ENCODE measurements around the gene RGS16. TPM values are rescaled to one million over a fixed set of nuclear protein-coding genes. Genes with fewer than 3 reads are reported as not detected.

RGS16 gene
- total RNA-seq, 2 experiments from 2014 or later = 1.8 to 39.9 TPM

DNA sequence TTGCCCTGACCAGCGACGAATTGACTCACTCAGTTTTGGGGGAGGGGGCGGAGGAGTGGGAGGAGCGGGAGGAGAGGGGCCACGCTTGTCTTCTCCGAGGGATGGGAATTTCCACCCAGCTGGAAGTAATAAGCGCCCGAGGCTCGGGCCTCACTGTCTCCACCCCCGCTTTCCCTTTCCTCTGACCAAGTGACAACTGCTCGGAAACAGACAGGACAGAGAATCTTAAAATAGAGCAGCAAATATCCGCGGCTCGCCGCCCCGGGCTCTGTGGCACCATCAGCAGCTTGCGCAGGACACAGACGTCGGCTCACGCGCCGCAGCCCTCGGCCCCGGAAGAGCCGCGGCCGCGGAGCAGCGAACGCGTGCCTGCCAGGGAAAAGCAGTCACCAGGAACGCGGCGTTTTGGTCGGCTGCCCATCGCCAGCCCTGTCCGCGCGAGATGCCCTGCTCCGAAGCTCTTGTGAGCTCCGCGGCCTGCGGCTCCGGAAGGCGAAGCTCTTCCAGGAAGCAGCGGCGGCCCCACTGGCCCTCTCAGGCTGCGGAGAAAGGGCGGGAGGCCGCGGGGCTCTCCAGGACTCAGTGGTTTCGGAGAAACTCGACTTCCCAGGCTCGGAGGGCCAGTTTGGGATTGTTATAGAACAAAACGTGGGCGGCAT is 10.7 kb upstream of the RGS16 start:
- DNase-seq (peak; percentile 65), ATAC-seq (peak; percentile 38)
- Mint-ChIP-seq H3K27ac (peak overlapping the region; percentile 44), H3K4me1 (peaks cover 47% of the 10 kb centered on the region), H3K36me3 (peaks cover 5% of the 10 kb centered on the region), H3K9me3 (ENCODE audit: low read depth) (no peaks in the 10 kb centered on the region), H3K4me3 (peak overlapping the region; percentile 57), H3K27me3 (peaks cover 80% of the 10 kb centered on the region)
- CTCF ChIA-PET = interaction anchor here (1.0 to 10.1 kb wide), 8 partner anchors 9 to 530 kb away, joined by 3 to 148 read pairs (median 10); partner anchors contain the start of genes RGS16 and RNASEL

DNA sequence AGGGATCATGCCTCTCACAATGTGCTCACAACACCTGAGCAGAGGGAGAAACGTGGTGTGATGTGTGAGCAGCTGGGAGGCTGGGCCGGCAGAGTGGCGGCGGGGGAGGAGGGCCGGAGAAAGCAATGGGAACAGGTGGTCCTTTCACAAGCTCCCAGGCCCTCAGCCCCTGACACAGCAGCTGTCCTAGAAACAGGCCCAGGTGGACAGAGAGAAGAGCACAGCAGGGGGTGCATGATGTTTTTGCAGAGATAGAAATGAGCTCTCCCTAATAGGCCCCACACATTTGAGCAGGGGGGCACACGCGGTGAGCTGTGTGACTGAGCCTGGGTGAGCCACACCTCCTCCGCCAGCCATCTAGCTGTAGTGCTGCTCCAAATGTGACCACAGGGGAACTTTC is 7.6 kb upstream of the RGS16 start:
- Mint-ChIP-seq H3K27ac (no peak overlapping the region), H3K27me3 (peaks cover 78% of the 10 kb centered on the region), H3K4me1 (peaks cover 52% of the 10 kb centered on the region), H3K4me3 (no peak overlapping the region), H3K9me3 (ENCODE audit: low read depth) (no peaks in the 10 kb centered on the region), H3K36me3 (peaks cover 2% of the 10 kb centered on the region)
- DNase-seq (no peak), ATAC-seq (no peak)
- CTCF ChIA-PET = interaction anchor here (0.9 to 10.1 kb wide), 5 partner anchors 9 to 173 kb away, joined by 3 to 148 read pairs (median 3); partner anchors contain the start of genes RGS16 and RNASEL

DNA sequence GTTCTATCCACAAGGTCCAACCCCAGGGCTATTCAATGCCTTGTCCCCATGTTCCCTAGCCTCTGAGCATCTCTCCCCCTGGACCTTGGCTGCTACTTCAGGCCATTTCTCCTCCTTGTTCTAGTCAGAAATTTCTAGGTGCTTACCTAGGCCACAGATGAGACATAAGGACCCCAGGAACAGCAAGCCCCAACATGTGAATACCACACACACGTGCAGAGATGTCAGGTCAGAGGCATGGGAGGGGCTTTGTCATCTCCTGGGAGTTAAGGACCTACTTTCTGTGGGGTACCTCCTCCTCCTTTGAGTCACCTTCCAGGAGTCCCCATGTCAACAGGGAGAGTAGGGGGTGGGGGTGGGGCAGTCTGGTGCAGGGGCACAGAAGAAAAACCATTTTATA is 7.1 kb upstream of the RGS16 start:
- Mint-ChIP-seq H3K4me1 (peaks cover 48% of the 10 kb centered on the region), H3K4me3 (no peak overlapping the region), H3K27me3 (peaks cover 78% of the 10 kb centered on the region), H3K36me3 (peaks cover 2% of the 10 kb centered on the region), H3K27ac (no peak overlapping the region), H3K9me3 (ENCODE audit: low read depth) (no peaks in the 10 kb centered on the region)
- ATAC-seq (no peak), DNase-seq (no peak)
- CTCF ChIA-PET = interaction anchor here (0.9 to 10.1 kb wide), 6 partner anchors 9 to 173 kb away, joined by 3 to 148 read pairs (median 4); partner anchors contain the start of genes RGS16 and RNASEL

DNA sequence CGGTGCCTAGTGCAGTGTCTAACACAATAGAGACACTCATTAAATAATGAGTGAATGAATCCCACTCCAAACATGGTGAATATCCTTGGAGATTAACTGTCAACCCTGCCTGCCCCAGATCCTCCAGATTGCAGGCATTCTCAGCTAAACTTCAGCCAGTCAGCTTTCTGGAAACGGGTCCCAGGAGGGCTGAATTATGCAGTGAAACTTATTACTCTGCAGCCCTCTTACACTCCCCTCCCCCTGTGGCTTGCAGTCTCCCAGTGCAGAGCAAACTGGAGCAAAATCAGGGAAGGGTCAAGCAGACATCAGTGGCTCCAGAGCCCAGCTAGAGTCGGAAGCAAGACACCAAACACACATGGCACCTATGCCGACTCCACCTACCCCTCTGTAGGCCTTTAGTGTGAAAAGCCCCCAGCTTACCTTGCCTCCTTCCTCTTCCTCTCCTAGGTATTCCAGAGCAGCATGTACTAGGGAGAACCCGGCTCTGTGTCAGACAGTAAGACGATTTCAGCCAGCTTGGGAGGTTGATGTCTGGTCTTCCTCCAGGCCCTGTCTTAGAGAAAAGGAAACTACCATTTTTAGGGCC is 6.5 kb upstream of the RGS16 start:
- DNase-seq (no peak), ATAC-seq (no peak)
- CTCF ChIA-PET = interaction anchor here (0.7 to 1.3 kb wide), 4 partner anchors 12 to 182 kb away, joined by 3 to 5 read pairs (median 4); partner anchors contain the start of gene RNASEL
- H3K9me3 Mint-ChIP-seq (ENCODE audit: low read depth) = no peaks in the 10 kb centered on the region
- H3K4me1 Mint-ChIP-seq = peaks cover 42% of the 10 kb centered on the region
- peaks cover 79% of the 10 kb centered on the region for H3K27me3 Mint-ChIP-seq
- no peaks in the 10 kb centered on the region for H3K36me3 Mint-ChIP-seq
- no peak overlapping the region for H3K27ac Mint-ChIP-seq
- H3K4me3 Mint-ChIP-seq = no peak overlapping the region

DNA sequence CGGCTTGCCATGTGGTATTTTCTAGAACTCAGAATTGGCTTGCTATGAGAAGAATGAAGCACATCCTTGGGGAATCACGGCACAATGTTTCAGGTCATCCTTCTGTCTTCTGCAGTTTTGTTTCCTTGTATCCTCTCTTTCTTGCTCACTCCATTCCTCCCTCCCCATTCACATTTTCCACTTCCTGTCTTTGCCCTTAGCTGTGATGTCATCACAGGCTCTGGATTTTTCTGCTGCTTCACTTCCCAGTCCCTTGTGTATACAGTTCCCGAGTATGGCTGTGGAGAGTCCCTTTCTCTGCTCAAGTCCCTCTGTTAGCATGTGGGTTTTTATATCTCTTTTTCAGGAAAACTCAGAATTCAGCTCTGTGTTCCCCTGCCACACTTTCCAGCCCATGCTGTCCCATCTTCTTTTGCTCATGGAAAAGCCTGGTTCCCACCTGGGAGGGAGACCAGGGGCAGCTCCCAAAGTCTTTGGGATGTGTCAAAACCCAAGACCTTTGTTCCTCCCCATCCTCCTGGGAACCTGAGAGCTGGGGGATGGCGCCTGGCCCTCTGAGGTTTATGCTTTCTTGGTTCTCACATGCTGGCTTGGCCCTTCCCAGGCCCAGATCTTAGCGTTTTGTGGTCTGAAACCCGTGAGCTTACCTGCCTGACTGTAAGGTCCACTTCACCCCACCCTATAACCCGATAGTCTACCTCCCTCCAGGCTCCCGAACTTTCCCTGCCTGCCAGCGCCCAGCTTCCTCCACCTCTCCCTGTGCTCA is 4.8 kb upstream of the RGS16 start:
- ATAC-seq = no peak
- no peak overlapping the region for H3K4me3 Mint-ChIP-seq
- CTCF ChIA-PET = interaction anchor here (0.8 to 1.4 kb wide), 2 partner anchors 174 to 176 kb away, joined by 3 to 4 read pairs; no protein-coding TSS in a partner anchor
- DNase-seq = no peak
- H3K27me3 Mint-ChIP-seq = peaks cover 80% of the 10 kb centered on the region
- H3K4me1 Mint-ChIP-seq = peaks cover 37% of the 10 kb centered on the region
- no peak overlapping the region for H3K27ac Mint-ChIP-seq
- no peaks in the 10 kb centered on the region for H3K9me3 Mint-ChIP-seq (ENCODE audit: low read depth)
- no peaks in the 10 kb centered on the region for H3K36me3 Mint-ChIP-seq

DNA sequence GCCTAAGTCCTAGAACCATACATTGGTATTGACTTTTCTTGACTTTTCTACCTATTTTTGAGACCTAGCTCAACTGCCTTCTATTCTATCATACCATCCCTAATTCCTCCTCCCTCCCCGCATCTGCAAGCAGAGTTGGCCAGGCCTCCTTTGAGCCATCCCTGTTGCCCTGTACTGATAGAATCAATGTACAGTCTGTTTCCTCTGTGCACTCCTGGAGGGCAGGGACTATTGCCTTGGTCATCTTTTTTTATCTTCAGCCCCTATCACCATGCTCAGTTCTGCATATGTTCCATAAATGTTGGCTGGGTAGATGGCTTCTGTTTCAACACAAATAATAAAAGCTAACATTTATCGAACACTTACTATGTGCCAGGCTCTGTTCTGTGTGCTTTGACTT is 4.0 kb upstream of the RGS16 start:
- DNase-seq = no peak
- Mint-ChIP-seq H3K27me3 (peaks cover 72% of the 10 kb centered on the region), H3K4me1 (peaks cover 32% of the 10 kb centered on the region), H3K27ac (no peak overlapping the region), H3K36me3 (no peaks in the 10 kb centered on the region), H3K4me3 (no peak overlapping the region), H3K9me3 (ENCODE audit: low read depth) (no peaks in the 10 kb centered on the region)
- CTCF ChIA-PET = interaction anchor here (0.8 to 1.4 kb wide), 4 partner anchors 9 to 176 kb away, joined by 3 to 4 read pairs (median 3); no protein-coding TSS in a partner anchor
- no peak for ATAC-seq

DNA sequence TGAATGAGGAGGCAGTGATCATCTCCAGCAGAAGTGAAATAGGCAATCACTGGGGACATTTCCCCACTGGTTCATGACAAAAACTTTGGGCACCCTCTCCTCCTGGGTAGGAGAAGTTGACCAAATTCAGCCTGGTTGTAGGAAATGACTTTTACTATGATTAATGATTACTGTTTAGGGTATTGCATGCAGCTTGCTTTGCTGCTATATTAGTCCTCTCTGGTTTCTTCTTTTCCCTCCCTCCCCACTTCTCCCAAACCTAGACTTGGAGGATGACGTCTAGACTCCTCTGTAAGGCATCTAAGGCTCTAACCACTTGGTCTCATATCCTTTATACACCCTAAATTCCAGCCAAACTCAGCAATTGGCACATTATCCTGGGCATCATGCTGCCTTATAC is 3.4 kb upstream of the RGS16 start:
- Mint-ChIP-seq H3K4me1 (peaks cover 32% of the 10 kb centered on the region), H3K36me3 (peaks cover 2% of the 10 kb centered on the region), H3K4me3 (no peak overlapping the region), H3K27me3 (peaks cover 66% of the 10 kb centered on the region), H3K27ac (no peak overlapping the region), H3K9me3 (ENCODE audit: low read depth) (no peaks in the 10 kb centered on the region)
- CTCF ChIA-PET = interaction anchor here (0.9 to 19.9 kb wide), 5 partner anchors 8 to 179 kb away, joined by 3 to 715 read pairs (median 4); partner anchors contain the start of gene NPL
- no peak for ATAC-seq
- DNase-seq = no peak

DNA sequence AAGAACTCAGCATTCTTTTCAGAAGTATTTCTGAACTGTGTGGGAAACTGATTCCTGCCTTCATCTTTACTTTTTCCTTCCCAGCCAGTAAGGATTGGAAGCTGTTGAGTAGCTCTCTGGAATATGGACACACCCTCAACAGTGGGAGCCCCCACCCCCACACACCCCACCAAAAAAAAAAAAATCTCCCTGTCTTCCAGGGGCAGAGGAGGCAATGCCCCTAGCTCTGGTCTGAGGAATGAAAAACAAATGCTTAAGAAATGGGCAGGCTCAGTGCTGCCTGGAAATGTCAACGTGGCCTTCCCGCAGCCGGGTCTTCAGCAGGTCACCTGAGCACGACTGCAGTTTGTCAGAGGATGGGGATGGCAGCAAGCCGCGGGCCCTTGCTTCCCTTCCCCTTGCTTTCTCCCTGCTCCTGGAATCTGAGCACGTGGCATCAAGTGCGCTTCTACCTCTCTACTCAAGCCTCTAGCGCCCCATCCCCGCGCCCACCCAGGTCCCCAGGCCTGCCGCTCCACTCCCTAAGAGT is 479 bp downstream of the RGS16 start:
- CTCF ChIA-PET = interaction anchor here (0.9 to 19.9 kb wide), 11 partner anchors 9 to 523 kb away, joined by 3 to 715 read pairs (median 4); partner anchors contain the start of genes NPL and RNASEL
- Mint-ChIP-seq H3K9me3 (ENCODE audit: low read depth) (no peaks in the 10 kb centered on the region), H3K36me3 (peaks cover 5% of the 10 kb centered on the region), H3K4me3 (no peak overlapping the region), H3K4me1 (peaks cover 23% of the 10 kb centered on the region), H3K27me3 (peaks cover 31% of the 10 kb centered on the region), H3K27ac (peak overlapping the region; percentile 74)
- DNase-seq (no peak), ATAC-seq (peak; percentile 13)

DNA sequence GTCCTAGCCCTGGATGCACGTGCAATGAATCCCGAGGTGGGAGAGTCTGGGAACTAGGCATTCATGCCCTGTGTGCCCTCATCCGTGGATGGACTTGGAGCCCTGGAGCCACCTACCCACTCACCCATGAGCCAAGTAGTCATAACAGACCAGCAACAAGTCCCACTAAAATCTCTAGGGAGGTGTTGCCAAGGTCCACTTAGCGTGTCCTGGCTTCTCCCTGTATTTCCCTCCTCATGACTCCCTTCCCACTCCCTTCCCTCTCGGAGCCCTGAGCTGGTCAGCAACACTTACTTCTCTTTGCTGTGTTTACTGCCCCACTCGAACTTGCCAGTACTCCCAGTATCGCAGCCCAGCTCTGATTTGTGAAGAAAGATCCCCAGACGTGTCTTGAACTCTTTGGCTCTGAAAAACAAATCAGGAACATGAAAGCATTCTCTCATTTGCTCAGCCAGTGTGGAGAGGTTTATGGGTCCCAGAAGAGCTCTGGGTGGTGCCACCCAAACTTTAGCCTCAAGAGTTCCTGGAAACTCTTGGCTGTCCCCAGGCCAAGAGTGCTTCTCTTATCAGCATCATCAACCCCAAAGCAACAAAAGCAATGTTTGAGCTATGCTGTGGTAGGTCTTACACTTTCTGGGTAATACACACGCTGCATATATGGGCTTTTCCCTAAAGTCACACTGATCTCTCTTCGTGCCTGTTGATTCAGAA is 1.1 kb downstream of the RGS16 start:
- H3K27ac Mint-ChIP-seq = peak overlapping the region; percentile 74
- no peaks in the 10 kb centered on the region for H3K9me3 Mint-ChIP-seq (ENCODE audit: low read depth)
- ATAC-seq (peak; percentile 48), DNase-seq (peak; percentile 59)
- peaks cover 5% of the 10 kb centered on the region for H3K36me3 Mint-ChIP-seq
- CTCF ChIA-PET = interaction anchor here (0.9 to 19.9 kb wide), 11 partner anchors 8 to 522 kb away, joined by 3 to 715 read pairs (median 4); partner anchors contain the start of genes NPL and RNASEL
- peaks cover 26% of the 10 kb centered on the region for H3K27me3 Mint-ChIP-seq
- H3K4me3 Mint-ChIP-seq = no peak overlapping the region
- H3K4me1 Mint-ChIP-seq = peaks cover 17% of the 10 kb centered on the region

DNA sequence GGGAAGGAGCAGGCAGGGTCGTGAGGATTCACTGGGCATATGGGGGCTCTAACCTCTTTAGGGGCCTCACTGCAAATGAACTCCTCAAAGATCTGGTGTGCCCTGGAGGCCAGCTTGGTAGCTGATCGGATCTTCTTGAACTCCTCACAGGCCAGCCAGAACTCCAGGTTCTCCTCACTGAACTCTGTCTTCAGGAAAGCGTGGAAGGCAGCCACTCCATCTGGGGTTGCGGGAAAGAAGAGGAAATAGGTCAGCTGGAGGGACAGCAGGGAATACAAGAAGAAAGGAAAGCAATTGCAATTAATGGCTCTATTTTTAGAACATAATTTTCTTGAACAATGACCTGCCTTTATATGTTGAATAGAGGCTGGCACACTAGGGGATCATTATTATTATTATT is 2.3 kb downstream of the RGS16 start:
- no peak for DNase-seq
- Mint-ChIP-seq H3K4me3 (no peak overlapping the region), H3K9me3 (ENCODE audit: low read depth) (no peaks in the 10 kb centered on the region), H3K4me1 (peaks cover 8% of the 10 kb centered on the region), H3K36me3 (peaks cover 5% of the 10 kb centered on the region), H3K27ac (no peak overlapping the region), H3K27me3 (peaks cover 17% of the 10 kb centered on the region)
- ATAC-seq = no peak
- CTCF ChIA-PET = interaction anchor here (0.6 to 19.9 kb wide), 10 partner anchors 14 to 184 kb away, joined by 3 to 715 read pairs (median 6); partner anchors contain the start of genes NPL and RNASEL

DNA sequence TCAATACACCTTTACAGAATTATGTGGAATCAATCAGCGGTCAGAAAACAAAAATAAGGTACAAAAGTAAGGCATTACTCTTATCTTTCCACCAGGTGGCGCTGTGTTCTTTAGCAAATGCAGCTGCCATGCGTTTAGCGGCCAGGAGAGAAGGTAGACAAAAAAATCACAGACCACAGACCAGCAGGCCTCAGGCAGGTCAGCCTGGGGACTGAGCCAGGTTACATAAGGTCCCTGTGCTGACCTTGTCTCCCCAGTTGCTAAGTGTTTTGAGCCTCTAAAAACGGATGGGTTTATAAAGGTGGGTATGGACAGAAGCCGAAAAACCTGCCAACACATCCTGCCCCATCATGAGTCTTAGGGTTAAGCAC is 2.8 kb downstream of the RGS16 start:
- CTCF ChIA-PET = interaction anchor here (0.6 to 19.9 kb wide), 18 partner anchors 9 to 516 kb away, joined by 3 to 715 read pairs (median 4); partner anchors contain the start of genes NPL and RNASEL

DNA sequence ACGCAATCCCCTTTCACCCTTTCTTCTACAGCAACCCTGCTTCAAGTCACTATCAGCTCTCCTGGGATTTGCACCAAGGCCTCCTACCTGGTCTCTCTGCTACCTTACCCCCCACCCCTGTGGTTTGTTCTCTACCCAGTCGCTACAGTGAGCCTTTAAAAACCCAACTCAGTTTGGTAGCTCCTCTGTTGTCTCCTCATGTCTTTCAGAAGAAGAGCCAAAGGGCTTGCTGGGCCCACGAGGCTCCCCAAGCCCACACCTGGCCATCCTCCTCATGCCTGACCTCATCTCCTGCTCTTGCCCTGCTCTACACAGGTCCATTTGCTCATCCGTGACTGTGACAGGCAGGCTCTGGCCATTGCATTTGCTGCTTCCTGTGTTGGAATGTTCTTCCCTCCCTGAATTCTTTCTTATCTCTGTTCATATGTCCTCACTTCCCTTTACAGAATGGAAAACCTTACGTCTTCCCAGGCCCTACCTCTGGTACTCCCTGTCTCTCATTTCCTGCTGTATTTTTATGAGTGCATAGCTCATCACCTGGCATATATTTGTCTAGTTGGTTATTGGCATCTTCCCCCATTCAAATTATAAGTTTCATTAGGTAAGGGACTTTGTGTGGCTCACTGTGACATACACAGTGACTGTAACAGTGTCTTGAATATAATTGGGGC is 3.3 kb downstream of the RGS16 start:
- H3K36me3 Mint-ChIP-seq = peaks cover 5% of the 10 kb centered on the region
- no peak overlapping the region for H3K27ac Mint-ChIP-seq
- no peak for DNase-seq
- peaks cover 8% of the 10 kb centered on the region for H3K4me1 Mint-ChIP-seq
- ATAC-seq = no peak
- no peaks in the 10 kb centered on the region for H3K9me3 Mint-ChIP-seq (ENCODE audit: low read depth)
- peaks cover 14% of the 10 kb centered on the region for H3K27me3 Mint-ChIP-seq
- no peak overlapping the region for H3K4me3 Mint-ChIP-seq
- CTCF ChIA-PET = interaction anchor here (0.7 to 19.9 kb wide), 19 partner anchors 8 to 516 kb away, joined by 3 to 715 read pairs (median 4); partner anchors contain the start of genes NPL and RNASEL

More for the DNA sequence above, 2.8 kb downstream of the RGS16 start:
- H3K9me3 Mint-ChIP-seq (ENCODE audit: low read depth) = no peaks in the 10 kb centered on the region
- no peak for ATAC-seq
- no peak overlapping the region for H3K4me3 Mint-ChIP-seq
- no peak overlapping the region for H3K27ac Mint-ChIP-seq
- peak; percentile 76 for DNase-seq
- H3K27me3 Mint-ChIP-seq = peaks cover 13% of the 10 kb centered on the region
- peaks cover 8% of the 10 kb centered on the region for H3K4me1 Mint-ChIP-seq
- peaks cover 5% of the 10 kb centered on the region for H3K36me3 Mint-ChIP-seq
